Measurements from ENCODE around the gene TPBGL. TPM values are rescaled to one million over a fixed set of nuclear protein-coding genes. Genes with fewer than 3 reads are reported as not detected.

The TPBGL gene
- polyA plus RNA-seq, 1 donor, result 0.39 TPM

Other genes with a start within 250 kb of the TPBGL start
- 3.2 TPM for gene OR2AT4, start 143.9 kb upstream of the TPBGL start, polyA plus RNA-seq
- gene SLCO2B1, start 89.7 kb upstream of the TPBGL start, polyA plus RNA-seq, result 81.4 TPM
- gene ARRB1, start 110.9 kb downstream of the TPBGL start, polyA plus RNA-seq, result 26.9 TPM
- 3,748 TPM for gene RPS3, start 158.7 kb downstream of the TPBGL start, polyA plus RNA-seq
- 1.3 TPM for gene KLHL35, start 192.4 kb downstream of the TPBGL start, polyA plus RNA-seq